Stomach smooth muscle (tissue), 2 donors: ENCODE results near the gene CFAP90.

Source experiments
- H3K27ac ChIP-seq: one replicate; pipeline ENCODE4 v1.7.0; 2013; ENCODE audit warnings: mild to moderate bottlenecking, low read length, inconsistent platforms
- H3K27me3 ChIP-seq, 2 donors: one replicate each; pipeline ENCODE4 v1.7.0; 2013; ENCODE audit warnings: low read length in 2 of 2; ENCODE audit not compliant: insufficient read depth in 2 of 2, control insufficient read depth in 1 of 2
- H3K36me3 ChIP-seq, 2 donors: one replicate each; pipeline ENCODE4 v1.7.0; 2013; ENCODE audit warnings: low read length in 2 of 2; ENCODE audit not compliant: control insufficient read depth in 2 of 2, insufficient read depth in 2 of 2
- H3K4me1 ChIP-seq: one replicate; pipeline ENCODE4 v1.7.0; 2013; ENCODE audit warnings: low read length; ENCODE audit not compliant: control insufficient read depth, insufficient read depth
- H3K4me3 ChIP-seq, 2 donors: one replicate each; pipeline ENCODE4 v1.7.0; 2013; ENCODE audit warnings: low read length in 2 of 2
- H3K9ac ChIP-seq, 2 donors: one replicate each; pipeline ENCODE4 v1.7.0; 2013; ENCODE audit warnings: low read length in 2 of 2, mild to moderate bottlenecking in 1 of 2
- H3K9me3 ChIP-seq, 2 donors: one replicate each; pipeline ENCODE4 v1.7.0; 2013; ENCODE audit warnings: low read length in 2 of 2; ENCODE audit not compliant: control insufficient read depth in 2 of 2
- donor health status: healthy.
- donor health status: Pancreatic carcinoma.

The CFAP90 gene

DNA sequence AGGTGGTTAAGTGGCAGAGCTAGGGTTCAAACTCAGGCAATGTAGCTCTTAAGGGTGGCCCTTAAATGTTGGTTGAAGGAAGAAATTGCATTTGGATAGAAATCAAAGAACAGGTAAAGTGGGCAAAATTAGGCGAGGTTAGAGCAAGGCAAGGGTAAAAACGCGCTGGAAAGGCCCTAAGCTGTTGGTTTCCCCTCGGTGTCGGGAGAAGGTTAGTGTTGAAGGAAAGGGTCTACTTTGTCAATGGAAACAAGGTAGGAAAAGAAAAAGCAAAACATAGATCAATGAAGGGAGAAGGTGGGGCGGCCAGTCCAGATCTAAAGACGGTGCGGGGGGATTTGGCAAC lies 17.5 kb upstream of the CFAP90 start:
- peak overlapping the region; percentile 86 to 97 for H3K4me3 ChIP-seq
- no peaks in the 10 kb centered on the region for H3K27me3 ChIP-seq
- peak overlapping the region; percentile 37 for H3K27ac ChIP-seq
- peak overlapping the region; percentile 82 to 84 for H3K9ac ChIP-seq
- H3K4me1 ChIP-seq: peaks cover 7% of the 10 kb centered on the region
- H3K36me3 ChIP-seq: peaks cover 0 to 4% of the 10 kb centered on the region in 2 donors
- H3K9me3 ChIP-seq: no peaks in the 10 kb centered on the region

- H3K27ac ChIP-seq: no peak overlapping the region
- no peak overlapping the region for H3K4me3 ChIP-seq
- H3K36me3 ChIP-seq: peaks cover 0 to 10% of the 10 kb centered on the region in 2 donors
- H3K4me1 ChIP-seq: peaks cover 7% of the 10 kb centered on the region
- no peaks in the 10 kb centered on the region for H3K9me3 ChIP-seq
- H3K9ac ChIP-seq: no peak overlapping the region
- H3K27me3 ChIP-seq: no peaks in the 10 kb centered on the region
Measured at GRCh38 chr5:7867260-7867659, 16.3 kb upstream of the CFAP90 start.

GRCh38 chr5:7866196-7866595 lies 15.3 kb upstream of the CFAP90 start:
- H3K4me3 ChIP-seq: no peak overlapping the region
- H3K9ac ChIP-seq: no peak overlapping the region
- no peak overlapping the region for H3K27ac ChIP-seq
- peaks cover 7% of the 10 kb centered on the region for H3K4me1 ChIP-seq
- peaks cover 6 to 16% of the 10 kb centered on the region in 2 donors for H3K36me3 ChIP-seq
- H3K9me3 ChIP-seq: no peaks in the 10 kb centered on the region
- no peaks in the 10 kb centered on the region for H3K27me3 ChIP-seq

DNA sequence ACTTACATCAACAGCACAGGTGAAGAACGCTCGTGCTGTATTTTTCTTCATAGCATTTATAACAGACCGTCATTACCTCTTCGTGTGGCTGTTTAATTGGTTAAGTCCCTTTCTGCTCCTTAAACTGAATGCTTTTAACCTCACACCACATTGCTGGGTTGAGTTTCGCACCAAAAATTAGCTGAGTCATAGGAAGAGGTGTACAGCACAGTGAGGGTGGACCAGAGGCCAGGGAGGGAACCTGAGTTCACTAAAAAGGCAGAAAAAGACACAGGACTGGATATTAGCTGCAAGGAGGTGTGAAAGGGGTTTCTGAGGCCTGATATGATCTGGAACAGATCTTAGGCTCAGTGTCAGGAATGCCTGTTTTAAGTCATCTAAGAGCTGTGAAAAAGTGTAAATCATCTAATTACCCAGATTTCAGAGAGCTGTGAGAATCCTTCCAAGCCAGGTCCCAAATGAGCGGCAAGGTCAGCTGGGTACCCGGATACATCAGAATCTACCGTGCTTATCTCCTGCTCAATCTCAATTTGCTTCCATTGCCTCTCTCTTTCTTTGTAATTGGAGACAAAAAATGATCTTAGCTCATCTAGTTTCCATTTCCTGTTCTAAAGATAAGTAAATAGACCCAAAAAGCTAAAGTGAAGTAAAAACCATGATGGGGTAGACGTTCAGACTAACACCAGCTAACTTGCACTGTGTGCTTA lies 7.1 kb upstream of the CFAP90 start:
- Histone ChIP-seq H3K27me3 (no peaks in the 10 kb centered on the region), H3K9ac (no peak overlapping the region), H3K27ac (no peak overlapping the region), H3K36me3 (peaks cover 16% of the 10 kb centered on the region in 2 donors), H3K9me3 (no peaks in the 10 kb centered on the region), H3K4me1 (no peaks in the 10 kb centered on the region), H3K4me3 (no peak overlapping the region)

DNA sequence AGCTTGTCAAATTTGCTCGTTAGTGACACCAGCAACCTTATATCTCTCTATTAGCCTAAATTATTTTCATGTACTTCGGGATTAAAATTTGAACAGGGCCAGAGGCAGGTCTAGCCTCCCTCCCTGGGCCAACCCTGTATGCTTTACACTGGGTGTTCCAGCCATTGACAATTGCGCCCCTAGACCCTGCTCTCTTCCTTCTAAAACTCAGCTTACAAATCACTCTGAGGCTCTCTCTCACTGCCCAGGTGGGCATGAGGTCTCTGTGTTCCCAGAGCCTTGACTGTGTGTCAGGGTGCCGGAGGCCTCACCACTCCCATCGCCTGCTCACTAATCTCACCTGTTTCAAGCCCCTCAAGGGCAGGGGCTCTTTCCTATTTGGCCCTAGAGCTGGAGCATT lies 6.4 kb upstream of the CFAP90 start:
- Histone ChIP-seq H3K4me3 (no peak overlapping the region), H3K36me3 (peaks cover 10 to 16% of the 10 kb centered on the region in 2 donors), H3K27me3 (no peaks in the 10 kb centered on the region), H3K9me3 (no peaks in the 10 kb centered on the region), H3K27ac (no peak overlapping the region), H3K9ac (no peak overlapping the region), H3K4me1 (no peaks in the 10 kb centered on the region)

- Histone ChIP-seq H3K27ac (no peak overlapping the region), H3K9ac (no peak overlapping the region), H3K27me3 (no peaks in the 10 kb centered on the region), H3K4me3 (no peak overlapping the region), H3K4me1 (no peaks in the 10 kb centered on the region), H3K36me3 (peaks cover 8 to 13% of the 10 kb centered on the region in 2 donors), H3K9me3 (no peaks in the 10 kb centered on the region)
Measured at GRCh38 chr5:7856855-7857254, 5.9 kb upstream of the CFAP90 start.

- H3K27ac ChIP-seq: no peak overlapping the region
- H3K27me3 ChIP-seq: no peaks in the 10 kb centered on the region
- H3K4me1 ChIP-seq: peaks cover 7% of the 10 kb centered on the region
- H3K4me3 ChIP-seq: no peak overlapping the region
- no peak overlapping the region for H3K9ac ChIP-seq
- peaks cover 3 to 11% of the 10 kb centered on the region in 2 donors for H3K36me3 ChIP-seq
- H3K9me3 ChIP-seq: no peaks in the 10 kb centered on the region
Measured at GRCh38 chr5:7855611-7856010, 4.7 kb upstream of the CFAP90 start.

DNA sequence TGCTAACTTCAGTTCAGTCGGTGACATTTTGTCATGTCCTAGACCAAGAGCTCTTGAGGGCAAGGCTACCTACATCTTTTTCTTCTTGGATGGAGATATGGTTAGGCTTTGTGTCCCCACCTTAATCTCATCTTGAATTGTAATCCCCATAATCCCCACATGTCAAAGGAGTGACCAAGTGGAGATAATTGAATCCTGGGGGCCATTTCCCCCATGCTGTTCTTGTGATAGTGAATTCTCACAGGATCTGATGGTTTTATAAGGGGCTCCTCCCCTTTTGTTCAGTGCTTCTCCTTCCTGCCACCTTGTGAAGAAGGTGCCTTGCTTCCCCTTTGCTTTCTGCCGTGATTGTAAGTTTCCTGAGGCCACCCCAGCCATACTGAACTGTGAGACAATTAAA lies 2.1 kb upstream of the CFAP90 start:
- Histone ChIP-seq H3K9me3 (no peaks in the 10 kb centered on the region), H3K4me3 (no peak overlapping the region), H3K9ac (no peak overlapping the region), H3K27ac (no peak overlapping the region), H3K27me3 (peaks cover 10 to 13% of the 10 kb centered on the region in 2 donors), H3K4me1 (peaks cover 16% of the 10 kb centered on the region), H3K36me3 (peaks cover 0 to 2% of the 10 kb centered on the region in 2 donors)

DNA sequence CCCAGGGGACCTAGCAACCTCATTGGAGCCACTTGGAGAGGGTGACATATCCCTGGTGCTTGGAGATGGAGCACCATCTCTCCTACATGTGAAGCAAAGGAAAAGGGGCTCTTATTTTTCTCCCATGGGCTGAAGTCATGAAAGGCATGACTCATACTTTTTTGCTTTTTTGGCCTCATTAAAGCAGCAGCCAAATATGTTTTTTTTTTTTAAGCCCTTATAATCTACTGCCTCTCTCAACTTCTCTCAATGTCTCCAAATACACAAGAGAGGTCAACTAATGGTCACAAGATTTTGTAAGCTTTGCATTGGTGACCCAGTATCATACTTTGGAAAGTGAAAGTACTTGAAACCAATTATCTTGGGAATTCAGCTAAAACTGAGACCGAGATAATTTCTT lies 1.6 kb upstream of the CFAP90 start:
- Histone ChIP-seq H3K9ac (no peak overlapping the region), H3K36me3 (no peaks in the 10 kb centered on the region), H3K4me3 (no peak overlapping the region), H3K27ac (no peak overlapping the region), H3K27me3 (peaks cover 10 to 13% of the 10 kb centered on the region in 2 donors), H3K4me1 (peaks cover 16% of the 10 kb centered on the region), H3K9me3 (no peaks in the 10 kb centered on the region)

DNA sequence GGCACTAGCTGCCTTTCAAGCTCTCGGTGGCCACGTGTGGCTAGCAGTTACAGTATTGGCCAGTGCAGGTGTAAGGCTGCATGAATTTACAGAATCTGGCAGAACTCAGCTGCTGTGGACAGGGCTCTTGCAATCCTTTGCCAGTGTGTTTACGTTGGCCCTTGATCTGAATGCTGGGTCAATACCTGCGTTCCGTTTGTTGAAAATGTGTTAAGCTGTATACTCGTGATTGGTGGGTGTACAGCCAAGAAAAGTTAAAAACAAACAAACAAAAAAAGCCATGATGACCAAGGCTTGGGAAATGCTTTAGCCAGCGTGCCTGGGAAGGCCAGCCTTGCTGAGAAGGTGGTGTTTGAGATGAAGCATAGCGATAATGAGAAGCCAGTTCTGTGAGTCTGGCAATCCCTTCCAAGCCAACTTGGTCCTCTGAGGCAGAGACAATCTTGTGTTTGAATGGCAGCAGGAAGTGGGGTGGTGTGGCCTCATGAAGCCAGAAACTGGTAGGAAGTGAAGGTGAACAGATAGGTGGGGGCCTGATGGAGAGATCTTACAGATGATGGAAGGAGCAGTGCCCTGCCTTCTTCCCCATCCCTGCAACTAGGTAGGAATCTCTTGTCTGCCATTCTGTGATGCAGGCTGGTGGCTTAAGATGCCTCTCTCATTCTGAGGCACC lies 820 bp upstream of the CFAP90 start:
- H3K9ac ChIP-seq: no peak overlapping the region
- peaks cover 10 to 13% of the 10 kb centered on the region in 2 donors for H3K27me3 ChIP-seq
- H3K36me3 ChIP-seq: no peaks in the 10 kb centered on the region
- no peak overlapping the region for H3K27ac ChIP-seq
- no peaks in the 10 kb centered on the region for H3K9me3 ChIP-seq
- H3K4me3 ChIP-seq: no peak overlapping the region
- H3K4me1 ChIP-seq: peaks cover 16% of the 10 kb centered on the region

- no peak overlapping the region for H3K27ac ChIP-seq
- peaks cover 10 to 13% of the 10 kb centered on the region in 2 donors for H3K27me3 ChIP-seq
- peak overlapping the region; percentile 20 to 72 for H3K4me3 ChIP-seq
- no peaks in the 10 kb centered on the region for H3K9me3 ChIP-seq
- H3K9ac ChIP-seq: no peak overlapping the region
- H3K4me1 ChIP-seq: peaks cover 16% of the 10 kb centered on the region
- no peaks in the 10 kb centered on the region for H3K36me3 ChIP-seq
Measured at GRCh38 chr5:7851240-7851592, 283 bp upstream of the CFAP90 start.
